Neuron (in vitro differentiated cells): ENCODE results near the gene TGFBR3L.
"Not testable (repeated sequence)": the region's sequence is repeated elsewhere in the genome, so short reads cannot be mapped to it uniquely, and the experiment has no call there.

Experiments used
- H2AFZ ChIP-seq: one replicate; pipeline ENCODE4 v1.6.1; 2013; ENCODE audit warnings: low read depth, mild to moderate bottlenecking, inconsistent platforms, low read length, moderate library complexity
- H3K27me3 ChIP-seq: one replicate; pipeline ENCODE4 v1.6.1; 2013; ENCODE audit warnings: low read length; ENCODE audit not compliant: insufficient read depth
- H3K36me3 ChIP-seq: one replicate; pipeline ENCODE4 v1.6.1; 2013; ENCODE audit warnings: low read length; ENCODE audit not compliant: insufficient read depth
- H3K4me1 ChIP-seq: one replicate; pipeline ENCODE4 v1.6.1; 2013; ENCODE audit warnings: low read length; ENCODE audit not compliant: insufficient read depth
- H3K4me3 ChIP-seq: 2 replicates; pipeline ENCODE4 v1.5.1; 2013; ENCODE audit warnings: mild to moderate bottlenecking, low read length, moderate library complexity
- H3K9me3 ChIP-seq: one replicate; pipeline ENCODE4 v1.6.1; 2013; ENCODE audit warnings: low read length

The TGFBR3L gene

DNA sequence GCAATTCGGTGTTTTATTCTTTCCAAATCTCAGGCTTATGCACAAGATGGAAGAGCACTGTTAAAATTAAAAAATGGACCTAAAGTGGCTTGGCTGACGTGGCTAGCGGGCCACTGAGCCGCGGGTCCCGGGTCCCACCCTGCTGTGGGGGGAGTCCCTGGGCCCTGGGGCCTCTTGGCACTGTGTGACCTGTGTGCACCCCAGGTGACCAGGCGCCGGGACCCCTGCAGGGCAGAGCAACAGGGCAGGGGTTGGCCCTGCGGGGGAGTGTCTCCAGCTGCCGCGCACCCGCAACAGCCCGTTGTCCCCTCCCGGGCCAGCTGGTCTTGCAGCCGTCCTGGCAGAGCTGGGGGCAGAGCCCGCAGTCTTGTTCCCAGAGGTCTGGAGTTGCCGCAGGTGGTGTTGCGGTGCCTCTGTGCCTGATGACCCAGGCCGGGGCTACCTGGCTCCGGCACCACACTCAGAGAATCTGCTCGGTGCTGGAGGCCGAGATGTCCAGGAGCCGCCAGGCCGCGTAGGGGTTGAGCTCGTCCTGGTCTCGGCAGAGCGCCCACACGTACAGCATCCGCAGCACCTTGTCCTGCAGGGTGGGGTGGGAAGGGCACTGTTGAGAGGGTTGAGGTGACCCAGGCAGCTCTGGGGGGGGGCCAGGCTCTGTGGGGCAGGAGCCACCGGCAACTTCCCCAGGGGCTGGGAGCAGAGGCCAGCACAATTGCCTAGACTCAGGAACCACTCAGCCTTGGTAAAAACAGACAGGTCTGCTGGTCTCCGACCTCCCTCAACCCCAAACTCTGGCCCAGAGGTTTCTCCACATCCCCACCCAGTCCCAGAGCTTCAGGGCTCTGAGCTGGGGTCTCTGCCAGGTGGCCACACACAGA is 12.3 kb downstream of the TGFBR3L start:
- H3K9me3 ChIP-seq, result no peaks in the 10 kb centered on the region
- no peaks in the 10 kb centered on the region for H3K27me3 ChIP-seq
- peaks cover 25% of the 10 kb centered on the region for H3K4me1 ChIP-seq
- no peak overlapping the region for H3K4me3 ChIP-seq
- H3K36me3 ChIP-seq, result peaks cover 44% of the 10 kb centered on the region
- no peak overlapping the region for H2AFZ ChIP-seq

- H3K36me3 ChIP-seq, result peaks cover 44% of the 10 kb centered on the region
- no peak overlapping the region for H3K4me3 ChIP-seq
- H3K27me3 ChIP-seq, result no peaks in the 10 kb centered on the region
- peaks cover 20% of the 10 kb centered on the region for H3K4me1 ChIP-seq
- no peak overlapping the region for H2AFZ ChIP-seq
- H3K9me3 ChIP-seq, result no peaks in the 10 kb centered on the region
Measured at GRCh38 chr19:7927605-7928333, 13.1 kb downstream of the TGFBR3L start.

GRCh38 chr19:7928334-7928706 is 13.7 kb downstream of the TGFBR3L start:
- Histone ChIP-seq H3K9me3 (no peaks in the 10 kb centered on the region), H3K27me3 (no peaks in the 10 kb centered on the region), H3K4me1 (peaks cover 20% of the 10 kb centered on the region), H3K36me3 (peaks cover 45% of the 10 kb centered on the region), H2AFZ (no peak overlapping the region), H3K4me3 (no peak overlapping the region)

- H3K4me3 ChIP-seq, result no peak overlapping the region
- no peak overlapping the region for H2AFZ ChIP-seq
- peaks cover 47% of the 10 kb centered on the region for H3K36me3 ChIP-seq
- H3K9me3 ChIP-seq, result no peaks in the 10 kb centered on the region
- no peaks in the 10 kb centered on the region for H3K27me3 ChIP-seq
- peaks cover 20% of the 10 kb centered on the region for H3K4me1 ChIP-seq
Measured at GRCh38 chr19:7928741-7929701, 14.4 kb downstream of the TGFBR3L start.

GRCh38 chr19:7930030-7930429 is 15.4 kb downstream of the TGFBR3L start:
- H2AFZ ChIP-seq, H3K27me3 ChIP-seq, H3K4me3 ChIP-seq, H3K9me3 ChIP-seq: not testable (repeated sequence)
- H3K4me1 ChIP-seq, result peaks cover 18% of the 10 kb centered on the region
- peaks cover 50% of the 10 kb centered on the region for H3K36me3 ChIP-seq

DNA sequence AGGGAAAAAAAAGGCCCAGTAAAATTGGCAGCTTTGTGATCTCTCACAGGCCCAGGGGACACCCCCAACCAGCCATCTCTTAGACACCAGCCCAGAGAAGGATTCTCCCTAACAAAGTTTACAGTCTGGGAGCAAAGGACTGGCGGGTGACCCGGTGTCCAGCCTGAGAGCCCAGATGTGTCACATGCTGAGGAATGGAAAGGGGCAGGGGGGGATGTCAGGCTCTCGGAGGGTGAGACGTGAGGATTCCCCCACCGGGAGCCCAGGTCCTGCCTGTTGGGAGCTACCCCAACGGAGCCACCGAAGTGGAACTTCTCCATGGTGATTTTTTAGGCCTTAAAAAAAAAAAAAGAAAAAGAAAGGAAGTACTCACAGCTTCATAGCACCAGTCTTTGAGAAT is 16.1 kb downstream of the TGFBR3L start:
- Histone ChIP-seq H2AFZ (no peak overlapping the region), H3K9me3 (no peaks in the 10 kb centered on the region), H3K36me3 (peaks cover 55% of the 10 kb centered on the region), H3K27me3 (no peaks in the 10 kb centered on the region), H3K4me3 (no peak overlapping the region), H3K4me1 (peaks cover 18% of the 10 kb centered on the region)

GRCh38 chr19:7931221-7932061 is 16.8 kb downstream of the TGFBR3L start:
- Histone ChIP-seq H2AFZ (no peak overlapping the region), H3K9me3 (no peaks in the 10 kb centered on the region), H3K4me3 (no peak overlapping the region), H3K4me1 (peaks cover 14% of the 10 kb centered on the region), H3K27me3 (no peaks in the 10 kb centered on the region), H3K36me3 (peaks cover 61% of the 10 kb centered on the region)

DNA sequence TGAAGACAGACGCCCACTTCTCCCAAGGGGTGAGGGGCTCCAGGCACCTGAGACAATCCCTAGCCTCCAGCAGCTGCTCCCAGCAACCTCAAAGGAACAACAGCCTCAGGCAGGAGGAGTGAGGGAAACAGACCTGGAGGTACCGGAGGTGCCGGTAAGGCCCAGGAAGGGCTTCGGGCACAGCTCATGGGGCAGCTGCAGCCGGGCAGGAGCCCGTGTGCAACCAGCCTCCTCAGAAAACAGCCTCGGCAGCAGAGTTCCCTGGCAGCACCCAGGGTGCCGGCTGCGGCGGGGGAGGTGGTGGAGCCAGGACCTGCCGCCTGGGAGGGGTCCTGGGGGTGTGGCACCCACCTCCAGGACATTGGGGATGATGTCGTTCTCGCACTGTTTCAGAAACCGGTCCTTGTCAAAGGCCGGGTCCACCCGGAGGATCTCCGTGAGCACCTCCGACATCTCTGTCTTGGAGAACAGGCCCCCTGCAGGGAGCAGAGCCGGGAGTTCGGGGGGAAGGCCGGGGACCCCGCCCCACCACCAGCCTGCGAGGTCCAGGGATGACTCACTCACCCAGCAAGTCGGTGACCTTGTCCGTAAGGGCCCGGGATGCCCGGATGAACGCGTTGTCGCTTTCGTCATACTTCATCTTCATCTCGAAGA is 17.8 kb downstream of the TGFBR3L start:
- H2AFZ ChIP-seq, result no peak overlapping the region
- H3K9me3 ChIP-seq, result no peaks in the 10 kb centered on the region
- peaks cover 68% of the 10 kb centered on the region for H3K36me3 ChIP-seq
- H3K4me1 ChIP-seq, result peaks cover 9% of the 10 kb centered on the region
- no peaks in the 10 kb centered on the region for H3K27me3 ChIP-seq
- no peak overlapping the region for H3K4me3 ChIP-seq

- H3K4me1 ChIP-seq, result peaks cover 9% of the 10 kb centered on the region
- no peaks in the 10 kb centered on the region for H3K9me3 ChIP-seq
- H2AFZ ChIP-seq, result no peak overlapping the region
- H3K27me3 ChIP-seq, result no peaks in the 10 kb centered on the region
- peaks cover 70% of the 10 kb centered on the region for H3K36me3 ChIP-seq
- no peak overlapping the region for H3K4me3 ChIP-seq
Measured at GRCh38 chr19:7932930-7933300, 18.3 kb downstream of the TGFBR3L start.

DNA sequence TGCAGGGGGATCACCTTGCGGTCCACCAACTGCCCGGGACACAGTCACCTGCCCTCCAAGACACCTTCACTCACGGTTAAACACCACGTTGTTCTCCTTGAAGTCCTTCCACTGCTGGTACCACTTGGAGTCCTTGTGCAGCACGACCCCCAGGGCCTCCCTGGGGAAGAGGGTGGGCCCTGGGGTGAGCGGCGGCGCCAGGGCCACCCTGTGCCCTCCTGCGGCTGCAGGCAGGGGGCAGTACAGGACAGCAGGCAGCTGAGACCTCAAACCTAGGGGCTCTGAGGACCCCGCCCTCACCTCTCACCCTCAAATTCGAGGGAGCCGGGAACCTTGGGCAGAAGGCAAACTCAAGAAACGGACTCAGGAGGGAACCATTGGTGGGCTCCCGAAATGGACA is 18.8 kb downstream of the TGFBR3L start:
- Histone ChIP-seq H2AFZ (no peak overlapping the region), H3K4me1 (peaks cover 9% of the 10 kb centered on the region), H3K36me3 (peaks cover 72% of the 10 kb centered on the region), H3K9me3 (no peaks in the 10 kb centered on the region), H3K27me3 (no peaks in the 10 kb centered on the region), H3K4me3 (no peak overlapping the region)

DNA sequence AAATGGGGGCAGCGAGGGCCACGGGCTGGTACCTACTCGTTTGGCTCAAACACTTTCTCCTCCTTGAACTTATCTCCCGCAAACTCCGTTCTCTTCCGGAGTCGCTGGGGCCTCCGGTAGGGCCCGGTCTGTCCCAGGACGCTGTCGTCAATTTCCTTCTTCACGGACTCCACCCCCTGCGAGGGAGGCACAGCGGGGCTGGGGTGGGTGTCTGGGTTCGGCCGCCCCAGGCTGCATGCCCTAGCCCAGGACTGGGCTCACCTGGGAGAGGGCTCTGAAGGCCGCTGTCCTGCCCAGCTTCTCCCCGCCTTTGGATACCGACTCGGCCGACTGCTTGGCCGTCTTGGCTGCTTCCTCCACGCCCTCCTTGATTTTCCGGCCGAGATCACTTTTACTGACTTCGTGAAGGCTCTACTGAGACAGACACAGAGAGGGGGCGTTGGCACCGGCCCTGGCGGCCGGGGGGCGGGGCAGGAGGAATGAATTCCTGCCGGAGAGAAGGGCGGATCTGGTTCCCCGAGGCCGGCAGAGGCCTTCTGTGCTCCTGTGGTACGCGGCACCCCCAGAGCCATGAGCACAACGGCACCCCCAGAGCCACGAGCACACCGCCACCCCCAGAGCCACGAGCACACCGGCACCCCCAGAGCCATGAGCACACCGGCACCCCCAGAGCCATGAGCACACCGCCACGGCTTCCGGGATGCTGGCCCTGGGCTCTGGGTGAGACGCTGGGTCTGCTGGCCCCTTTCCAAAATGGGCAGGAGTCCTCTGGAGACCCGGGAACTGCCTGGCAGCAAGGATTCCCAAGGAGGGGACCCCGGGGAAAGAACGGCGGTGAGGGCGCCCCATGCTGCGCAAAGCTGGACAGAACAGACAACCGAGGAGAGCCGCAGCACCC is 19.4 kb downstream of the TGFBR3L start:
- H3K36me3 ChIP-seq, result peaks cover 76% of the 10 kb centered on the region
- H2AFZ ChIP-seq, result no peak overlapping the region
- H3K9me3 ChIP-seq, result no peaks in the 10 kb centered on the region
- H3K27me3 ChIP-seq, result no peaks in the 10 kb centered on the region
- peaks cover 6% of the 10 kb centered on the region for H3K4me1 ChIP-seq
- no peak overlapping the region for H3K4me3 ChIP-seq
